Mesodermal cell (in vitro differentiated cells): ENCODE results near the gene RFX2.
"Not testable (repeated sequence)": the region's sequence is repeated elsewhere in the genome, so short reads cannot be mapped to it uniquely, and the experiment has no call there.

Experiments used
- H3K27ac ChIP-seq: 2 replicates; pipeline ENCODE4 v1.7.0; 2013; ENCODE audit warnings: mild to moderate bottlenecking, low read depth, low read length, moderate library complexity; ENCODE audit not compliant: severe bottlenecking
- H3K36me3 ChIP-seq: 2 replicates; pipeline ENCODE4 v1.7.1; 2013; ENCODE audit warnings: mild to moderate bottlenecking, low read length, moderate library complexity; ENCODE audit not compliant: control insufficient read depth, insufficient read depth
- H3K4me1 ChIP-seq: one replicate; pipeline ENCODE4 v1.7.1; 2013; ENCODE audit warnings: mild to moderate bottlenecking, low read length; ENCODE audit not compliant: insufficient read depth, control insufficient read depth, poor library complexity, severe bottlenecking
- H3K4me3 ChIP-seq: 2 replicates; pipeline ENCODE4 v1.7.0; 2013; ENCODE audit warnings: low read length, control low read depth, mild to moderate bottlenecking; ENCODE audit not compliant: insufficient read depth, poor library complexity, severe bottlenecking; ENCODE audit errors: extremely low read depth
- H3K9me3 ChIP-seq: 2 replicates; pipeline ENCODE4 v1.7.1; 2013; ENCODE audit warnings: mild to moderate bottlenecking, low read length, moderate library complexity; ENCODE audit not compliant: control insufficient read depth
- WGBS, 2 experiments: methylation state at CpG; one replicate each; pipeline ENCODE4 v1.1.5; 2013; ENCODE audit warnings: missing lambda C conversion rate in 2 of 2; ENCODE audit not compliant: insufficient coverage in 2 of 2; 5-methylcytosine and 5-hydroxymethylcytosine counted together

RFX2 gene

GRCh38 chr19:6076291-6076665, 34.0 kb downstream of the RFX2 start:
- H3K27ac ChIP-seq = no peak overlapping the region
- WGBS, 2 experiments = 78 to 84% methylated on average over 4 to 5 of the region's 7 CpGs
- peaks cover 9% of the 10 kb centered on the region for H3K4me1 ChIP-seq
- no peaks in the 10 kb centered on the region for H3K36me3 ChIP-seq
- no peak overlapping the region for H3K4me3 ChIP-seq
- H3K9me3 ChIP-seq = no peaks in the 10 kb centered on the region

GRCh38 chr19:6074709-6075403, 35.4 kb downstream of the RFX2 start:
- Histone ChIP-seq H3K36me3 (no peaks in the 10 kb centered on the region), H3K9me3 (no peaks in the 10 kb centered on the region), H3K4me3 (no peak overlapping the region), H3K27ac (no peak overlapping the region), H3K4me1 (peaks cover 9% of the 10 kb centered on the region)
- 84 to 91% methylated on average over 5 to 7 of the region's 7 CpGs for WGBS, 2 experiments

- H3K9me3 ChIP-seq = no peaks in the 10 kb centered on the region
- H3K27ac ChIP-seq = no peak overlapping the region
- H3K36me3 ChIP-seq = no peaks in the 10 kb centered on the region
- H3K4me1 ChIP-seq = peaks cover 9% of the 10 kb centered on the region
- 86 to 88% methylated on average over 16 to 17 of the region's 17 CpGs for WGBS, 2 experiments
- H3K4me3 ChIP-seq = no peak overlapping the region
Observed at GRCh38 chr19:6073858-6074708, 36.2 kb downstream of the RFX2 start.

GRCh38 chr19:6073233-6073632, 37.1 kb downstream of the RFX2 start:
- not testable (repeated sequence) for H3K27ac ChIP-seq
- WGBS, 2 experiments = 90 to 94% methylated on average over 2 to 8 of the region's 10 CpGs

GRCh38 chr19:6071875-6072274, 38.4 kb downstream of the RFX2 start:
- no peak overlapping the region for H3K4me3 ChIP-seq
- no peak overlapping the region for H3K27ac ChIP-seq
- H3K9me3 ChIP-seq = no peaks in the 10 kb centered on the region
- H3K36me3 ChIP-seq = no peaks in the 10 kb centered on the region
- H3K4me1 ChIP-seq = peaks cover 5% of the 10 kb centered on the region
- WGBS, 2 experiments = 95 to 100% methylated on average over 4 of the region's 8 CpGs

More at GRCh38 chr19:6073233-6073632, 37.1 kb downstream of the RFX2 start:
- H3K9me3 ChIP-seq, H3K4me1 ChIP-seq, H3K4me3 ChIP-seq, H3K36me3 ChIP-seq: not testable (repeated sequence)

GRCh38 chr19:6070720-6071485, 39.4 kb downstream of the RFX2 start:
- H3K4me3 ChIP-seq = no peak overlapping the region
- H3K36me3 ChIP-seq = no peaks in the 10 kb centered on the region
- no peak overlapping the region for H3K27ac ChIP-seq
- H3K9me3 ChIP-seq = no peaks in the 10 kb centered on the region
- 72 to 76% methylated on average over 3 to 8 of the region's 11 CpGs for WGBS, 2 experiments
- peaks cover 6% of the 10 kb centered on the region for H3K4me1 ChIP-seq

- Histone ChIP-seq H3K27ac (no peak overlapping the region), H3K9me3 (no peaks in the 10 kb centered on the region), H3K36me3 (no peaks in the 10 kb centered on the region), H3K4me3 (no peak overlapping the region), H3K4me1 (peaks cover 9% of the 10 kb centered on the region)
- 85 to 94% methylated on average over 2 of the region's 3 CpGs for WGBS, 2 experiments
Observed at GRCh38 chr19:6070207-6070681, 40.1 kb downstream of the RFX2 start.

- Histone ChIP-seq H3K27ac (no peak overlapping the region), H3K4me1 (peaks cover 9% of the 10 kb centered on the region)
Observed at GRCh38 chr19:6069268-6069791, 41.0 kb downstream of the RFX2 start.

GRCh38 chr19:6068711-6069110, 41.6 kb downstream of the RFX2 start:
- Histone ChIP-seq H3K27ac (no peak overlapping the region), H3K9me3 (no peaks in the 10 kb centered on the region), H3K36me3 (no peaks in the 10 kb centered on the region), H3K4me3 (no peak overlapping the region), H3K4me1 (peaks cover 14% of the 10 kb centered on the region)
- 73 to 82% methylated on average over 2 of the region's 2 CpGs for WGBS, 2 experiments

More at GRCh38 chr19:6069268-6069791, 41.0 kb downstream of the RFX2 start:
- H3K9me3 ChIP-seq = no peaks in the 10 kb centered on the region
- no peak overlapping the region for H3K4me3 ChIP-seq
- no peaks in the 10 kb centered on the region for H3K36me3 ChIP-seq

- 90 to 91% methylated on average over 2 of the region's 2 CpGs for WGBS, 2 experiments
Observed at GRCh38 chr19:6067975-6068374, 42.3 kb downstream of the RFX2 start.

More at GRCh38 chr19:6067975-6068374, 42.3 kb downstream of the RFX2 start:
- Histone ChIP-seq H3K4me3 (no peak overlapping the region), H3K4me1 (peaks cover 19% of the 10 kb centered on the region), H3K36me3 (no peaks in the 10 kb centered on the region), H3K9me3 (no peaks in the 10 kb centered on the region), H3K27ac (no peak overlapping the region)
